DOHH2 (cell line): ENCODE measurements around the gene TNNC1.
A peak's percentile ranks its signal among the peaks of the same experiment; 100 is the strongest.

Source experiments
- H3F3A ChIP-seq: fragments of 200-600 bp; sonication (generic), shearing (Covaris generic); 2 replicates; pipeline ENCODE4 v1.6.0; 2016; ENCODE audit warnings: antibody characterized with exemption, mild to moderate bottlenecking; ENCODE audit not compliant: control insufficient read depth, insufficient read depth
- H3K27ac ChIP-seq: fragments of 200-600 bp; sonication (generic); 2 replicates; pipeline ENCODE4 v1.5.1; 2014; ENCODE audit warnings: low read depth, mild to moderate bottlenecking, low read length, moderate library complexity
- H3K27me3 ChIP-seq: fragments of 200-600 bp; sonication (generic); 2 replicates; pipeline ENCODE4 v1.6.1; 2014; ENCODE audit warnings: mild to moderate bottlenecking, low read length, mixed read lengths; ENCODE audit not compliant: control insufficient read depth
- H3K36me3 ChIP-seq: fragments of 200-600 bp; sonication (generic); 2 replicates; pipeline ENCODE4 v1.6.1; 2014; ENCODE audit warnings: mild to moderate bottlenecking, low read length, moderate library complexity, mixed read lengths; ENCODE audit not compliant: control insufficient read depth
- H3K4me1 ChIP-seq: fragments of 200-600 bp; sonication (generic); 2 replicates; pipeline ENCODE4 v1.6.1; 2014; ENCODE audit warnings: mild to moderate bottlenecking, low read length, mixed read lengths; ENCODE audit not compliant: control insufficient read depth
- H3K4me2 ChIP-seq: fragments of 200-600 bp; sonication (generic); 2 replicates; pipeline ENCODE4 v1.6.0; 2014; ENCODE audit warnings: mild to moderate bottlenecking, low read length, moderate library complexity
- H3K4me3 ChIP-seq: fragments of 200-600 bp; sonication (generic); 2 replicates; pipeline ENCODE4 v1.5.1; 2014; ENCODE audit warnings: mild to moderate bottlenecking, low read length, mixed read lengths
- H3K79me2 ChIP-seq: fragments of 200-600 bp; sonication (generic); 2 replicates; pipeline ENCODE4 v1.6.1; 2014; ENCODE audit warnings: mild to moderate bottlenecking, low read length, mixed read lengths; ENCODE audit not compliant: control insufficient read depth
- H3K9me2 ChIP-seq: fragments of 200-600 bp; sonication (generic); replicated peaks from 2 replicates; pipeline ENCODE4 v1.6.1; 2014; ENCODE audit warnings: mild to moderate bottlenecking, low read length, mixed read lengths; ENCODE audit not compliant: control insufficient read depth
- H3K9me3 ChIP-seq: fragments of 200-600 bp; sonication (generic); 2 replicates; pipeline ENCODE4 v1.6.1; 2014; ENCODE audit warnings: antibody characterized with exemption, low read length, mixed read lengths; ENCODE audit not compliant: control insufficient read depth, insufficient read depth
- H4K20me1 ChIP-seq: fragments of 200-600 bp; sonication (generic); 2 replicates; pipeline ENCODE4 v1.6.0; 2014; ENCODE audit warnings: low read depth, mild to moderate bottlenecking, antibody characterized with exemption, low read length, moderate library complexity; ENCODE audit not compliant: control insufficient read depth, insufficient read depth
- CTCF ChIP-seq: fragments of 200-600 bp; sonication (generic); IDR thresholded peaks from one replicate; pipeline ENCODE4 v1.5.1; 2014; ENCODE audit warnings: antibody characterized with exemption, mild to moderate bottlenecking, low read depth, low read length; ENCODE audit not compliant: poor library complexity, severe bottlenecking
- EZH2phosphoT487 ChIP-seq: fragments of 200-600 bp; sonication (generic); IDR thresholded peaks from 2 replicates; pipeline ENCODE4 v1.6.1; 2017; ENCODE audit warnings: borderline replicate concordance, mild to moderate bottlenecking, antibody characterized with exemption, low read length, moderate library complexity, mixed read lengths

TNNC1 gene

GRCh38 chr3:52407779-52408178 is 46.1 kb downstream of the TNNC1 start:
- Histone ChIP-seq H3K4me2 (peak overlapping the region; percentile 97; the same call in 1 of the 2 replicates), H3K4me3 (no peak overlapping the region), H3K9me3 (no peaks in the 10 kb centered on the region), H3K27me3 (no peaks in the 10 kb centered on the region), H3K9me2 (no peaks in the 10 kb centered on the region), H3K79me2 (peaks cover 45% of the 10 kb centered on the region), H3F3A (peaks cover 7% of the 10 kb centered on the region), H3K4me1 (peaks cover 29% of the 10 kb centered on the region), H3K36me3 (peaks cover 69% of the 10 kb centered on the region), H3K27ac (no peak overlapping the region), H4K20me1 (peaks cover 4% of the 10 kb centered on the region; the same call in 1 of the 2 replicates)
- TF ChIP-seq EZH2phosphoT487 (no peak), CTCF (no peak)

GRCh38 chr3:52406791-52407510 is 46.9 kb downstream of the TNNC1 start:
- no peak for TF ChIP-seq EZH2phosphoT487
- no peak for TF ChIP-seq CTCF
- H3F3A ChIP-seq, result peaks cover 7% of the 10 kb centered on the region
- no peak overlapping the region for H3K4me2 ChIP-seq
- H3K36me3 ChIP-seq, result peaks cover 73% of the 10 kb centered on the region
- H3K79me2 ChIP-seq, result peaks cover 41% of the 10 kb centered on the region
- H3K4me3 ChIP-seq, result no peak overlapping the region
- H3K4me1 ChIP-seq, result peaks cover 22% of the 10 kb centered on the region
- no peaks in the 10 kb centered on the region for H3K9me3 ChIP-seq
- no peak overlapping the region for H3K27ac ChIP-seq
- no peaks in the 10 kb centered on the region for H3K9me2 ChIP-seq
- H3K27me3 ChIP-seq, result no peaks in the 10 kb centered on the region
- peaks cover 4% of the 10 kb centered on the region; the same call in 1 of the 2 replicates for H4K20me1 ChIP-seq

GRCh38 chr3:52406231-52406661 is 47.6 kb downstream of the TNNC1 start:
- no peak overlapping the region for H3K4me2 ChIP-seq
- peaks cover 80% of the 10 kb centered on the region for H3K36me3 ChIP-seq
- H3K4me3 ChIP-seq, result no peak overlapping the region
- no peak overlapping the region for H3K27ac ChIP-seq
- H3K27me3 ChIP-seq, result no peaks in the 10 kb centered on the region
- TF ChIP-seq EZH2phosphoT487 (no peak), CTCF (no peak)
- H3K79me2 ChIP-seq, result peaks cover 35% of the 10 kb centered on the region
- no peaks in the 10 kb centered on the region for H3K9me2 ChIP-seq
- peaks cover 4% of the 10 kb centered on the region; the same call in 1 of the 2 replicates for H4K20me1 ChIP-seq
- H3K4me1 ChIP-seq, result peaks cover 15% of the 10 kb centered on the region
- H3K9me3 ChIP-seq, result no peaks in the 10 kb centered on the region
- H3F3A ChIP-seq, result peaks cover 4% of the 10 kb centered on the region
